DMS114 treated with DMSO at 0.1 percent for 48 hours (cell line): ENCODE results near the gene TNRC18.
"Not testable (repeated sequence)": the region's sequence is repeated elsewhere in the genome, so short reads cannot be mapped to it uniquely, and the experiment has no call there.

Source experiments
- DNase-seq: peaks from one replicate; lab custom pipeline; 2025; ENCODE audit not compliant: unreplicated experiment; lab: John Stamatoyannopoulos, UW

The TNRC18 gene

DNA sequence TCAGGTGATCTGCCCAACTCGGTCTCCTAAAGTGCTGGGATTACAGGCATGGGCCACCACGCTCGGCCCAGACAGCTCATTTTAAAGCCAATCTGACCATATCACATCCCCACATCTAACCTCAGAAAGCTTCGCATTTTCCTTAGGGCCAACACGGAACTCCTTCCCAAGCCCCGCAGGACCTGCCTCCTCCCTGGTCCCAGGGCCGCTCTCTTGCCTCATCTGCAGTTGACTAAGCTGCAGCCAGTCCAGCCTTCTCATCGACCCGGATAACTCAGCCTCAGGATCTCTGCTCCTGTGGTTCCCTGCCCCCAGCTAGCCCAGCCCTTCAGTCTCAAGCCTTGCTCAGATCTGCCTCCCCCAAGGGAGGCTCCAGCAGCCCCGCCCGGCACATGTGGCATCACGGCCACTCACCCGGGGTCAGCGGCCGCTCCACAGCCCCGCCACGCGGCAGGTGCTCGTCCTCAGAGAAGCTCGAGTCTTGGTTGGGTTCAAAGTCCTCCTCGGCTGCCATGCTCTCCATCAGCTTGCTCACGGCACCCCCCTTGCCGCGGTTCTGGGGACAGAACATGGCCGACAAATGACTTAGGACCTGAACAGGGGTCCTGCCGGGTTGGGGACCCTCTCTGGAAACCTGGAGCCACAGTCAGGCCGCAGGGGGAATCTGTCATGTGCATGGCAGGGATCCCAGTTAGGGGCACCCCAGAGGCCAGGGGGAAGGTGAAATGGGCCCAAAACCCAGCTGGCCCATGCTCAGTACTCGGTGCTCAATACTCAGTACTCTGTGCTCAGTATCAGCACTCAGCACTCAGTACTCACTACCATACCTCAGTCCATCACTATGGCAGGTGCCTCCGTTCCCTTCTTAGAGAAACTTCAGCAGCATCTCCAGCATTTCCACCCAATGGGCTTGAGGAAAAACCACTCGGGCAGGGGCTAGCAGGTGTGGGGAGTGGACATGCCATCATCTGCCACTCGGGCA lies 99.5 kb downstream of the TNRC18 start:
- DNase-seq, result not testable (repeated sequence)

DNA sequence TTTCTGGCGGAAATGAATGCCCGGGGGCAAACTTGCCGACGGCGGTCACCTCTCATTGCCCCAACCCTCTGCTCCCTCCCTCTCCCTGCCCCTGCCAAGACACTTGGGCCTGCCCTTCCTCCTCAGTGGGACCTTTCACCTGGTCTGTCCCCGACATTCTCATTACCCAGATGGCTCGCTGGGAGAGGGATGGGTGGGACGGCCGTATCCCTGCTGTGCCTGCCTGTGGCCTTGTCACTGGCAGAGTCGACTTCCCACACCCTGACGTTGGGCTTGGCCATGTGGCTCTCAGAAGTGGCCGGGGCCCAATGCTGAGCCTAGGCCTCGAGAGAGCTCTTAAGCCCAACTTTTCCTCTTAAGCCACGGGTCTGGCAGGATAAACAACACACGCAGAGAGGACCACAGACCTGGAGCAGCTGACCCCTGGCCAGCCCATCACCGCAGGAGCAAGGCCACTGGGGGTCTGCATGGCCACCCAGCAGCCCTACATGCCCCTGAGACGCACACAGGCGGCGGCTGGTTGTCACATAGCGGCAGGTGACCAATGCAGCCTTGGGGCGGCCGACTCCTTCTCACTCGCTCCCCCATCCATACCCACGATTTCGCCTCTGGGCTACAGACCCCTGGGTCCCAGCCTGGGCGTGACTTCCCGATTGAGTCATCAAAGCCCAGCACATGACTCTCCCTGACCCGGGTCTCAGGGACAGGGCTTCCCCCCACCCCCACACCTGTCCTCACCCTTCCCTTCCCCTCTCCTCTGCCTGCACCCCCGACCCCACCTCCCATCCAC lies 100.8 kb downstream of the TNRC18 start:
- DNase-seq, result no peak

DNA sequence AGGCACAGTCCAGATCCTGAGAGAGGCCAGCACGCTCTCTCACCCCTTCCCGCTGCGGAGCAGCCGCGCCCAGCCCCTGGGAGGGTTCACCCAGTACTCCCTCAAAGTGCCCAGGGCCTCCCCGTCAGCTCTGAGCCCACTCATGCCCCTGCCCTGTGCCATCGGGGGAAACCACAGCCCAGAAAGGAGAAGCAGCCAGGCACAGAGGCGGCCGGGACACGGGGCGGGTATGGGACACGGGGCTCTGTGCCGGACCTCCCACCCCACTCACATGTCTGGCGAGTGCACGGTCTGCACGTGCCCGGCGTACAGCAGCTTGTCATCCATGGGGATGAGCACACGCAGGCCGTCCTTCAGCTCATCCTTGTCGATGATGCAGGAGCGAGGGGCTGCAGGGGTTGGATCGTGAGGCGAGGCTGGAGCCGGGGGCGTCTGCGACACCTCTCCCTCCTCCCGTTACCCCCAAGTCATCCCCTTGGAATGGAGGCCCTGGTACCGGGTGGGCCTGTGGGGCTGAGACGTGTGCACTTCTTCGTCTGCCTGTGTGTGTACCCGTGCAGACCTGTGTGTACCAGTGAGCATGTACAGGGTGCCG lies 102.7 kb downstream of the TNRC18 start:
- DNase-seq, result no peak

DNA sequence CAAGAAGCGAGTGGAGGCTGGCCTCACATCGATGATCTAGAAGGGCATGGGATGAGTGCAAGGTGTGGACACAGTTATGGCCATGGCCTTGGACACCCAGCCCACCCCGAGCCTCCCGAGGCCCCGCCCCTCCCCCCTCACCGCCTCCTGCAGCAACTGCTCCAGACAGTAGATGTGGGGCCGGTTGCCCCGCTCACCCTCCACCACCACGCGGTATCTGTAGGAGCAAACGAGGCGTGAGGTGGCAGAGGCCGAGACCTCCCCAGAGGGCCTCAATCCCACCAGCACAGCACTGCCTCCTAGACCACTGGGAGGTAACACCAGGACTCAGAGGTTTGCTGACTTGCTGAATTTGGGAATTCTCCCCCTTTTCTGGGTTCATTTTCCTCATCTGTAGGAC lies 103.2 kb downstream of the TNRC18 start:
- no peak for DNase-seq

DNA sequence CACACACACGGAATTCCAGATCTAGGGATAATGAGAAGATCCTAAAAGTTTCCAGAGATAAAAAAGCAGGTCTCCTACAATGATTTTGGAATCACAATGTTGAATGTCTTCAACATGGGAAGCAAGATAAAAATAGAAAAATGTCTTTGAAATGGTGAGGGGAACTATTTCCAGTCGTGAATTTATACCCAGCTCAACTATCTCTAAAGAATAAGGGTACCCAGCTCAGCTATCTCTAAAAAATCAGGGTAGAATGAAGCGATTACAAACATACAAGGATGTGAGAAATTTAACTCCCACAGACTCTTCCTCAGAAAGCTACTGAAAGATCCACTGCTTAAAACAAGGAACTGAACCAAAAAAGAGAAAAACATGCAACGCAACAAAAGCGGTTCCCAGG lies 105.0 kb downstream of the TNRC18 start:
- not testable (repeated sequence) for DNase-seq

DNA sequence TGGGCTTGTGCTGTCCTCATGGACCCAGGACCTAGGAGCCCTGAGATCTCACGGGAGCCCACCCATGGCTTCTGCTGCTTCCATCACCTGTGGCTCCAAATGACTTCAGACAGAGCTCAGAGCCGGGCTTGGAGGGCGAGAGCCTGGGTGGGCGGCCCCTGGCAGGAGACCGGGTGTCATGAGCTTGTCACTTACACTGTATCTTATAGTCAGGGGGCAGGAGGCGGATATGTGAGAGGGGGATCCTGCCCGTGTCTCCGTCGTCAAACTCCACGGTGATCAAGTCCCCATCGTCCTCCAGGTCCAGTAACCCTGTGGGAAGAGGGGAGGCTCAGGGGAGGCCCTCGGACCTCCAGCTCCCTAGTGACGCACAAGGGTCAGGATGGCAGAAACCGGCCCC lies 107.9 kb downstream of the TNRC18 start:
- DNase-seq, result no peak

DNA sequence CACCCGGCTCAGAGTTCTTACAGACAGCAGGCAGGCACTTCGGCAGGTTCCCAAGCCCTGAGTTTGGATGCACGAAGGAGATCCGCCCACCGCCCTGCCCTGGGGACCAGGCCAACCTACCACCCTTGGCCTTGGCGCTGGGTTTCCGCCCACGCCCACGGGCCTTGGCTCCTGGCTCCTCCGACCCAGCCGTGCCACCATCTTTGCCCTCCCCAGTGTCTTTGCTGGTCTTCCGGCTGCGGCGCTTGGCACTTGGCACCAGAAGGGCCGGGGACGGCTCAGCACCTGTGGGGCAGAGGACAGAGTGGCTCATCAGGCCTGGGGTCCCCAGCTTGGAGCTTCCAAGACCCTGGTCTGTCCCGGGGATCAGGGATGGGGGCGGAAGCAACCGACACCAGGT lies 108.8 kb downstream of the TNRC18 start:
- no peak for DNase-seq

DNA sequence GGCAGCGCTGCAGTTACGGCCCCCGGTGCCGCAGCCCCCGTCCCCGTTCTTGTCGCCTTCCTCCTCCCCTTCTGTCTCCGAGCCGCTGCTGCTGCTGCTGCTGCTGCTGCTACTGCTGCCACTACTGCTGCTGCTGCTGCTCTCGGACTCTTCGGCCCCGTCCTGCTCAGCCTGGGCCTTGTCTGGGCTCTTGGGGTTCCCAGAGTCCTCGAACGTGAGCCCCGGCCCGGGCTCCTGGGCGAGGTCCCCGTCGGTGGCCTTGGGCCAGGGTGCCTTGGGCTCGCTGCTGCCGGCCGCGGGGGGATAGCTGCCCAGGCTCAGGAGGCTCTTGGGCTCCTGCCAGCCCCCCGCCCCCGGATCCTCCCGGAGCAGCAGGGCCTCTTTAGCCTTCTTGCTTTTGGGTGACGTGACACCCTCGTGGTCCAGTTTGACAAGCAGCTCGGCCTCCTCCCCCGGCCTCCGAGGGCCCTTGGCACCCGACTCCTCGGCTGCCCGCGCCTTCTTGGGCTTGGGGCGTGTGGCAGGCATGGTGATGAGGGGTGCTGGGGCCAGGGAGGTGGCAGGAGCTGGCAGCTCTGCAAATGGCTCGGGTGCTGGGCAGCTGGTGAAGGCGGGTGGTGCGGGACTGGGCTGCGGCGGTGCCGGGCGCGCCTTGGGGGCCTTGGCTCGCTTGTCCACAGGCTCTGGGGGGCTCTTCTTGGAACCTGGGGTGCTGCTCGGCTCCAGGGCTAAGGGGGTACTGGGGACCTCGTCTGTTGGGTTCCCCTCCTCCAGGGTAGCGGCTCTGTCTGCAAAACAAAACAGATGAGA lies 110.4 kb downstream of the TNRC18 start:
- DNase-seq, result not testable (repeated sequence)

DNA sequence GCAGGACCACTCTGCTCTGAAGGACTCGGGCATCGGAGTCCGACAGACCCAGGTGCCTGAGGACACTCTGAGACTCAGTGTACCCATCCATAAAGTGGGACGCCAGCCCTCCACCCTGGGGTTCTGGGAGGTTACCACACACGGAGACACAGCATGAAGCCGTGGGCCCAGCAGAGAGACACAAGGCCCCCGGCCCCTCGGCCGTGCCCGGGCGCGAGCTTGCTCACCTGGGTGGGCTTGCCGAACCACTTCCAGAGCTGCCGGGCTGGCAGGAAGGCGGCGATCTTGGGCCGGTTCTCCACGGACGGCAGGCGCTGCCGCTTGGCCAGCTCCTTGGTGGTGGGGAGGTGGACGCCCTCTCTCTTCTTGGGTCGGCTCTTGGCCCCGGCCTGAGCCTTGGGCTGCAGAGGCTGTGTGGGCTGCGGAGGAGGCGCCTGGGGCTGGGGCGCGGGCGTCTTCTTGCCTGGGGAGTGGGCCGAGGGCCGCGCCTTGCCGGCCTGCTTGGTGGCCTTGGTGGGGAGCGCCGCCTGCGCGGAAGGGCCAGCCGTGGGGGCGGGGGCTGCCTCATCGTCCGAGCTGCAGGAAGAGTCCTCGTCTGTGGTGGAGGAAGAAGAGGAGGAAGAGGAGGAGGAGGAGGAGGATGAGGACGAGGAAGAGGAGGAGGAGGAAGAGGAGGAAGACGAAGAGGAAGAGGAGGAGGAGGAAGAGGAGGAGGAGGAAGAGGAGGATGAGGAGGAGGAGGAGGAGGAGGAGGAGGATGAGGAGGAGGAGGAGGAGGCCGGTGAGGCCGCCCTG lies 111.2 kb downstream of the TNRC18 start:
- DNase-seq, result not testable (repeated sequence)

DNA sequence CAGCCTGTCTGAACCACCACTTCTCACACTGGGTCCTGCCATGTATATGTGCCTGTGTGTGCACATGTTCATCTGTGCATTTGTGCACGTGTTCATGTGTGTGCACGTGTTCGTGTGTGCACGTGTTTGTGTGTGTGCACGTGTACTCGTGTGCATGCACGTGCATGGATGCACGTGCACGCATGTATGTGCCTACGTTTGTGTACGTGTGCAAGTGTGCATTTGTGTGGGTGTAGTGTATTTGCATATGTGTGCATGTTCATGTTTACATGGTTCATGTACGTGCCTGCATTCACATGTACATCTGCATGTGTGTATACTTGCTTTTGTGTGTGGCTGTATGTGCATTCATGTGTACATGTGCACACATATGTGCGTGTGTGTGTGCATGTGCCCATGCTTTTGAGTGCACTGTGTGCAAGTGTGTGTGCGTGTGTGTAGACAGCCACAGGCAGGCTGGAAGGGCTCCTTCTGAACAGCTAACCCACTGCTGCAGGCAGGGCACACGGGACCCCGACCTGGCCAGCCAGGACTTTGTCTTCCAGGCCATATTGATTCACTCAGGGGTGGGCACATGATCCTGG lies 112.7 kb downstream of the TNRC18 start:
- no peak for DNase-seq

DNA sequence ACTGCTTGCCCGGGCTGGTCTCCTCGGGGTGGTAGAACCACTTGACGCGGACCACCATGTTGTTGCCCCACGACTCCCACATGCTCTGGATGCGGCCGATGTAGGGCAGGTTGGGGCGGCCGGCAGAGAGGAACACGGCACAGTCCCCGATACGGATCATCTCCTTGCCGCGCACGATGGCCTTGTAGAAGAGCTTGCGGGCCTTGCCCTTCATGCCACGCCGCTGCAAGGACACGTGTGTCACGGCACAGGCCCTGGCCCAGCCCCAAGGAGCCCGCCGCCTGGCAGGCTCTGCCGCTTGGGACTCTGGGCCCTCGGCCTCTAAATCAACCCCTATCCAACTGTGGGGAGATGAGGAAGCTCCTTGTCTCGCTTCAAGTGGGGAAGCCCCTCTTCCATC lies 114.5 kb downstream of the TNRC18 start:
- no peak for DNase-seq

DNA sequence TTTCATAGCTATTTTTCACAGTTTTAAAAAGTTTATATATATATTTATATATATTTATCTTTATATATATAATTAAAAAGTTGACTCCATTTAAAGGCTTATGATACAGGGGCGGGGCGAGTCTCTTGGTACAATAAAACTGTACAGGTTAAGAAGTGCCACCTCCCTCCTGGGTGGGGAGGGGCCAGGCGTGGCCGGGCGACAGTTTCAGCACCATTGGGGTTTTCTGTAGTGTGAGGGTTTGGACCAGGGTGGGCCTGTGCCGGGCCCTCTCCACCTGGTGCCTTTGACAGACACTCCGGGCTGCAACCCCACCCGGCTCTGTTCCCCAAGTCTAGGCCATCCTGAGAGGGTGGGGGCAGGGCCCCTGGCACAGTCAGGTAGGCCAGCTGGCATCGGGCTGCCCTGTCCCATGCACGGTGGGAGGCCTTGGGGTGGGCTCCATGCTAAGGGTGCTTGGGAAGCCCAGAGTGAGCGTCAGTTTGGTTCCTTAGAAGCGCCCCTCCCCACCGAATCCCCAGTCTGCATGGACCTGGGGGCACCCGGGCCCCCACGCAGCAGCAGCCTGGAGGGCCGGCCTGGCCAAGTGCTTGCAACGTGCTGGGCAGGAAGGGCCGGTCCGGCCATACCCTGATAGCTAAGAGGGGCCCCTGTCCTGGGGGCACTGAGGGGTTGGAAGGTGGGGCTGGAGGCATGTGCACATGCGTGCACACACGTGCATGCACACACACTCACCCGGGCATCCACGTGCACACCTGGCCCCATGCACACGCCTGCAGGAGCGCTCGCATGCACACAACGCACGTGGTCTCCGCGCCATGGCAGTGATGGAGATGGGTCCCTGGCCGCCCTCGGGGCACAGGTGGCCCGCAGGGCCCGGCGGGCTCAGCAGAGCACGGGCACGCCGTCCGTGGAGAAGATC lies 116.2 kb downstream of the TNRC18 start:
- not testable (repeated sequence) for DNase-seq

DNA sequence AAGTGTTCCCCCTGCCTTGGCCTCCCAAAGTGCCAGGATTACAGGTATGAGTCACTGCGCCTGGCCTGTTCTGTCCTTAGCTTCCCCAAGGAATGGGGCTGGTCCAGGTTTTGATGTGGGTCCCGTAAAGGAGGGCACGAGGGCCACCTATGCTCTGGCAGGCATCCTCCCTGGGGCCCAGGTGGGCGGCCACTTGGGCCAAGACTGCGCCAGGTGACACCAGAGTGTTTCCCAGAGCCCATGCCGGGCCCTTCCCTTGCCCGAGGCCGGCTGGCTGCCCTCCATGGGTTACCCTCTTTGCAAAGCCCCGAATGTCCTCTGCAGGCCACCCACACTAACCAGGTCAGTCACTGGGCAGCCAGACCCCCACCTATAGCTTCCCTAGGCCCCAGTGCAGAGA lies 118.6 kb downstream of the TNRC18 start:
- DNase-seq, result not testable (repeated sequence)

DNA sequence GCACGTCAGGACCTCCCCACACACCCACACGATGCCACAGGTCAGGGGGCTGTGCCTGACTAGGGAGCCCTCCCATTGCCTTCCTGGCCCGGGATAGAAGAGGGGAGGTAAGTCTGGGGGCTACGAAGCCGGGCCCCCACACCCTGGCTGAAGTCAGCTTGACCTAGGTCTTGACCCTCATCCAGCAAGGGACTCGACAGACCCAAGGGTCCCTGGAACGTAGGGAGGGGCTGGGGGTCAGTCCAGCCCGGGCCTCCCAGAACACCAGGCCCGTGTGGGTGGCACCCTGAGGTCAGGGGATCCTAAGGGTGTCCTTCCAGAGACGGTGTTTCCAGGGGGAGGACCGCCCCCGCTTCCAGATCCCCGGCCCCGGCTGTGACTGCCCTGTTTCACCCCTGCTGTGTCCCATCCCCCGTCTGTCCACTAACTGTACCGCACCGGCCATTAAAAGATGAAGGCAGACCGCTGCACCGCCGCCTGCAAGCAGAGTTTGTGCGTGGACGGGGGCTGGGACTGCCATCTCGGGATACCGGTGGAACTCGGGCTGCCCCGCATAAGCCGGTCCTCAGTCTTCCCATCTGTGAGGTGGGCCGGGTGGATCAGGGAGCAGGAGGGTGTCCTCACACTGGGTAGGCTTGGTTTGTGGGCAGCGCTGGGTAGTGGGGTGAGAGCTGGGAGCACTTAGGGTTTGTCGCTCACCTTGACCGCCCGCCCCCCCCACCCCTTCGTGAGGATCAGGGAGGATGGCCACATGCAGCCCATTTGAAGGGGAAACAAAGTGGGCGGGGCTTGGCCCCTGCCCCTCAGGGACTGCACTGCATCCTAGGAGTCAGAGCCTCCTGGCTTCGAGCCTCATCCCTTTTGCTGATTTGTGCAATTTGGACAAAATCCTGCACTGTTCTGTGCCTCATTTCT lies 119.8 kb downstream of the TNRC18 start:
- DNase-seq, result no peak

DNA sequence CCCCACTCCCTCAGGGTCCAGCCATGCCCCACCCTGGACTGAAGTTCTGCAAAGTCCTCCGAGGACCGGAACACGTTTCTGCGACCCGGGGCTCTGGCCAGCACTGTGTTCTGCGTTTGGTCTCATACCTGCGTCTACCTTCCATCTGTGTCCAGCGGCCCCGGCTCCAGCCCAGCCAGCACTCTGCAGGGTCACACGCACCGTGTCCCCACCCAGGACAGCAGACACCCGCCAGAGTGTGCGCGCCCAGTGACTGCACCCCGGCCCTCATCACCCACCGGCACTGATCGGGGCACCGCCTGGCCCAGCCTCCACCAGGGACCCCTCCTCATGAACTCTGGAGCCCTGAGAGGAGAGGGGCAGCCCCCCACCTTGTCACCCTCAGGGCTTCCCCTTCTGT lies 120.6 kb downstream of the TNRC18 start:
- no peak for DNase-seq

DNA sequence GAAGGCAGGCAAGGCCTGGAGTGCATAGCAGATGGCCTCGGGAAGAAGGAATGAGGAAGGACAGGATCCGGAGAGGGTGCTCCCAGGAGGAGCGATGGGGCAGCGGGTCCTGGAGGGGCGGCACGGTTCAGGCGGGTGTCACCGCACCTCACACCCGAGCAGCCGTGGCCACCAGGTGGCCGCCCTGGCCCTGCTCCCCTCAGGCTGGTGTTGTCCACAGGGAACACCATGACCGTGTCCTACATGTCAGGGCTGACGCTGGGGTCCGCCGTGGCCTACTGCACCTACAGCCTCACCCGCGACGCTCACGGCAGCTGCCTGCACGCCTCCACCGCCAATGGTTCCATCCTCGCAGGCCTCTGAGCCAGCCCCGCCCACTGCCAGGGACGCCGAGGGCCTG lies 121.1 kb downstream of the TNRC18 start:
- no peak for DNase-seq

DNA sequence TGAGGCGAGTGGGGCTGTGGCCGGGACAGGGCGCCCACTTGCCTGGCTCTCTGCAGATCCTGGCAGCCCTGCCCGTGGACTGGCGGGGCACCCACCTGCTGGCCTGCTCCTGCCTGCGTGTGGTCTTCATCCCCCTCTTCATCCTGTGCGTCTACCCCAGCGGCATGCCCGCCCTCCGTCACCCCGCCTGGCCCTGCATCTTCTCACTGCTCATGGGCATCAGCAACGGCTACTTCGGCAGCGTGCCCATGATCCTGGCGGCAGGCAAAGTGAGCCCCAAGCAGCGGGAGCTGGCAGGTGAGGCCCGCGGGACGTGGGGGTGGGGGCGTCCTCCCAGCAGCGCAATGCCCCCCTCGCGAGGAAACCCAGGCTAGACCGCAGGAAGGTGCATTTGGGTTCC lies 123.3 kb downstream of the TNRC18 start:
- DNase-seq, result no peak
